CD14-positive monocyte (primary cell): ENCODE results near the gene KLC1. TPM values are rescaled to one million over a fixed set of nuclear protein-coding genes. Genes with fewer than 3 reads are reported as not detected.

Experiments
- DNase-seq, 3 donors: peaks; one replicate each; pipeline ENCODE4 v3.0.0-alpha.2; 2011 to 2022
- H2AFZ ChIP-seq: 2 replicates; pipeline ENCODE4 v1.6.0; 2012; ENCODE audit warnings: mild to moderate bottlenecking, low read depth, low read length, inconsistent platforms; ENCODE audit not compliant: insufficient read depth, poor library complexity, severe bottlenecking
- H3K27ac ChIP-seq, 2 donors: 1 replicate in 1 of 2; 2 replicates in 1 of 2; pipeline ENCODE4 v1.5.1; 2012 to 2013; ENCODE audit warnings: low read length in 2 of 2, control low read depth in 1 of 2, inconsistent platforms in 1 of 2, low read depth in 1 of 2, mild to moderate bottlenecking in 1 of 2
- H3K27me3 ChIP-seq, 2 donors: one replicate each; pipeline versions ENCODE4 v1.6.0 to v1.6.1; 2011 to 2013; ENCODE audit warnings: low read length in 2 of 2; ENCODE audit not compliant: control insufficient read depth in 2 of 2, insufficient read depth in 2 of 2
- H3K36me3 ChIP-seq, 2 donors: replicated peaks in 1 of 2; 1 replicate in 1 of 2; 2 replicates in 1 of 2; pipeline versions ENCODE4 v1.5.1 to v1.6.1; 2012 to 2013; ENCODE audit warnings: low read length in 2 of 2, control low read depth in 1 of 2, inconsistent platforms in 1 of 2, mild to moderate bottlenecking in 1 of 2; ENCODE audit not compliant: insufficient read depth in 2 of 2, control insufficient read depth in 1 of 2
- H3K4me1 ChIP-seq, 2 donors: 1 replicate in 1 of 2; 2 replicates in 1 of 2; pipeline versions ENCODE4 v1.5.1 to v1.6.1; 2012 to 2013; ENCODE audit warnings: low read length in 2 of 2, control low read depth in 1 of 2, inconsistent platforms in 1 of 2, mild to moderate bottlenecking in 1 of 2, moderate library complexity in 1 of 2; ENCODE audit not compliant: insufficient read depth in 2 of 2, control insufficient read depth in 1 of 2
- H3K4me2 ChIP-seq: replicated peaks from 2 replicates; pipeline ENCODE3; 2012; ENCODE audit warnings: low read length, moderate library complexity, mild to moderate bottlenecking; ENCODE audit not compliant: poor library complexity, severe bottlenecking; ENCODE audit errors: extremely low read depth
- H3K4me3 ChIP-seq, 3 experiments: fragments of 200-600 bp in 1 of 3; sonication (generic) in 1 of 3; replicated peaks in 1 of 3; 1 replicate in 2 of 3; 2 replicates in 1 of 3; pipeline ENCODE4 v1.5.1; 2011 to 2013; ENCODE audit warnings: low read length in 3 of 3, mild to moderate bottlenecking in 3 of 3, control low read depth in 2 of 3, low read depth in 2 of 3, inconsistent platforms in 1 of 3, moderate library complexity in 1 of 3
- H3K79me2 ChIP-seq: 2 replicates; pipeline ENCODE4 v1.6.0; 2012; ENCODE audit warnings: mild to moderate bottlenecking, control low read depth, inconsistent platforms, low read length, moderate library complexity; ENCODE audit not compliant: insufficient read depth
- H3K9ac ChIP-seq: 2 replicates; pipeline ENCODE4 v1.6.0; 2017; ENCODE audit warnings: low read length, mild to moderate bottlenecking; ENCODE audit not compliant: insufficient read depth, poor library complexity, severe bottlenecking
- H3K9me3 ChIP-seq, 2 donors: replicated peaks in 1 of 2; 1 replicate in 1 of 2; 2 replicates in 1 of 2; pipeline versions ENCODE4 v1.5.1 to v1.6.1; 2012 to 2013; ENCODE audit warnings: low read length in 2 of 2, control low read depth in 1 of 2; ENCODE audit not compliant: control insufficient read depth in 1 of 2, insufficient read depth in 1 of 2
- H4K20me1 ChIP-seq: 2 replicates; pipeline ENCODE4 v1.6.0; 2012; ENCODE audit warnings: mild to moderate bottlenecking, low read length, control low read depth, moderate library complexity; ENCODE audit not compliant: insufficient read depth
- H3K27ac Mint-ChIP-seq, 7 donors: one replicate each; pipeline ENCODE4 v1.8.0; 2020; ENCODE audit warnings: mild to moderate bottlenecking in 7 of 7, mixed read lengths in 7 of 7, moderate library complexity in 6 of 7, inconsistent platforms in 2 of 7
- H3K27me3 Mint-ChIP-seq, 3 donors: one replicate each; pipeline ENCODE4 v1.8.0; 2021 to 2022; ENCODE audit warnings: low read depth in 3 of 3, mild to moderate bottlenecking in 3 of 3, mixed read lengths in 3 of 3, moderate library complexity in 3 of 3, inconsistent platforms in 1 of 3
- H3K36me3 Mint-ChIP-seq, 2 donors: one replicate each; pipeline ENCODE4 v1.8.0; 2020; ENCODE audit warnings: mixed read lengths in 2 of 2, inconsistent platforms in 1 of 2, mild to moderate bottlenecking in 1 of 2
- H3K4me1 Mint-ChIP-seq: one replicate; pipeline ENCODE4 v1.8.0; 2020; ENCODE audit warnings: mild to moderate bottlenecking, mixed read lengths
- H3K4me3 Mint-ChIP-seq, 2 donors: one replicate each; pipeline ENCODE4 v1.8.0; 2020; ENCODE audit warnings: mild to moderate bottlenecking in 2 of 2, mixed read lengths in 2 of 2, moderate library complexity in 1 of 2
- H3K9me3 Mint-ChIP-seq, 7 donors: one replicate each; pipeline ENCODE4 v1.8.0; 2020 to 2022; ENCODE audit warnings: mixed read lengths in 7 of 7, mild to moderate bottlenecking in 6 of 7, moderate library complexity in 6 of 7, inconsistent platforms in 2 of 7
- WGBS: methylation state at CpG from one replicate; pipeline ENCODE4 v1.1.5; 2013; ENCODE audit warnings: missing lambda C conversion rate; ENCODE audit not compliant: insufficient coverage; 5-methylcytosine and 5-hydroxymethylcytosine counted together
- intact Hi-C, 2 donors: fragments of 100-400 bp; cut with micrococcal nuclease; formaldehyde crosslinking; loops; one replicate each; pipeline versions ENCODE4 v1.15.0 to v1.15.1; 2023
- polyA plus RNA-seq, 3 donors: library from polyadenylated mRNA; depleted of rRNA in 1 of 3; unstranded in 2 of 3; stranded (reverse) in 1 of 3; fragments of 300-500 nt in 2 of 3; fragments of >200 nt in 1 of 3; fragmentation: Illumina TruSeq in 2 of 3; gene quantifications; 1 replicate in 2 of 3; 2 replicates in 1 of 3; pipeline ENCODE4 v1.2.3, GENCODE V29; 2012 to 2021
- TF ChIP-seq, protein P1 (sequence below): fragments of 200-600 bp; IDR thresholded peaks from one replicate; pipeline ENCODE4 v1.8.0; 2022; ENCODE audit warnings: antibody characterized with exemption, mild to moderate bottlenecking

Gene KLC1
- polyA plus RNA-seq, 3 donors: 41.5 to 108 (median 46.6) TPM

DNA sequence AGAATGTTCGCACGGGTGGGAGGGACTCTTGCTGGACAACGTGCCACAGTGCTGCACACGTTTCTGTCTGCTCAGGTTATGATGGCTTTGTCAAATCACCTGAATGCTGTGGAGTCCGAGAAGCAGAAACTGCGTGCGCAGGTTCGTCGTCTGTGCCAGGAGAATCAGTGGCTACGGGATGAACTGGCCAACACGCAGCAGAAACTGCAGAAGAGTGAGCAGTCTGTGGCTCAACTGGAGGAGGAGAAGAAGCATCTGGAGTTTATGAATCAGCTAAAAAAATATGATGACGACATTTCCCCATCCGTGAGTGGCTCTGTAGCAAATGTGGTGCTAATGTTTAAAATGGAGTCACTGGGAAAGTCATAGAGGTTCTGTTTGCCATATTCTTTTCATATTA lies 28.5 kb downstream of the KLC1 start:
- H3K27ac Mint-ChIP-seq: peak overlapping the region in 6 of 7 donors; percentile 2 to 75 (median 42)
- TF ChIP-seq, protein P1, sequence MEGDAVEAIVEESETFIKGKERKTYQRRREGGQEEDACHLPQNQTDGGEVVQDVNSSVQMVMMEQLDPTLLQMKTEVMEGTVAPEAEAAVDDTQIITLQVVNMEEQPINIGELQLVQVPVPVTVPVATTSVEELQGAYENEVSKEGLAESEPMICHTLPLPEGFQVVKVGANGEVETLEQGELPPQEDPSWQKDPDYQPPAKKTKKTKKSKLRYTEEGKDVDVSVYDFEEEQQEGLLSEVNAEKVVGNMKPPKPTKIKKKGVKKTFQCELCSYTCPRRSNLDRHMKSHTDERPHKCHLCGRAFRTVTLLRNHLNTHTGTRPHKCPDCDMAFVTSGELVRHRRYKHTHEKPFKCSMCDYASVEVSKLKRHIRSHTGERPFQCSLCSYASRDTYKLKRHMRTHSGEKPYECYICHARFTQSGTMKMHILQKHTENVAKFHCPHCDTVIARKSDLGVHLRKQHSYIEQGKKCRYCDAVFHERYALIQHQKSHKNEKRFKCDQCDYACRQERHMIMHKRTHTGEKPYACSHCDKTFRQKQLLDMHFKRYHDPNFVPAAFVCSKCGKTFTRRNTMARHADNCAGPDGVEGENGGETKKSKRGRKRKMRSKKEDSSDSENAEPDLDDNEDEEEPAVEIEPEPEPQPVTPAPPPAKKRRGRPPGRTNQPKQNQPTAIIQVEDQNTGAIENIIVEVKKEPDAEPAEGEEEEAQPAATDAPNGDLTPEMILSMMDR: no peak
- H2AFZ ChIP-seq: no peak overlapping the region
- peaks cover 64 to 94% of the 10 kb centered on the region in 2 donors for H3K36me3 ChIP-seq
- peaks cover 49% of the 10 kb centered on the region for H3K79me2 ChIP-seq
- H3K4me3 ChIP-seq: no peak overlapping the region
- H3K4me3 Mint-ChIP-seq: no peak overlapping the region
- H3K27me3 ChIP-seq: no peaks in the 10 kb centered on the region
- peaks cover 89% of the 10 kb centered on the region for H4K20me1 ChIP-seq
- no peaks in the 10 kb centered on the region for H3K9me3 ChIP-seq
- no peak overlapping the region for H3K9ac ChIP-seq
- peaks cover 25 to 27% of the 10 kb centered on the region in 2 donors for H3K4me1 ChIP-seq
- H3K27ac ChIP-seq: peak overlapping the region in 1 of 2 donors; percentile 68
- no peaks in the 10 kb centered on the region for H3K9me3 Mint-ChIP-seq
- WGBS: 92% methylated on average over 11 of the region's 13 CpGs
- H3K4me1 Mint-ChIP-seq: peaks cover 30% of the 10 kb centered on the region
- intact Hi-C loops: no loop called here
- no peaks in the 10 kb centered on the region for H3K27me3 Mint-ChIP-seq
- H3K36me3 Mint-ChIP-seq: peaks cover 63 to 82% of the 10 kb centered on the region in 2 donors
- no peak overlapping the region for H3K4me2 ChIP-seq
- peak in 2 of 3 donors; percentile 10 to 24 for DNase-seq

DNA sequence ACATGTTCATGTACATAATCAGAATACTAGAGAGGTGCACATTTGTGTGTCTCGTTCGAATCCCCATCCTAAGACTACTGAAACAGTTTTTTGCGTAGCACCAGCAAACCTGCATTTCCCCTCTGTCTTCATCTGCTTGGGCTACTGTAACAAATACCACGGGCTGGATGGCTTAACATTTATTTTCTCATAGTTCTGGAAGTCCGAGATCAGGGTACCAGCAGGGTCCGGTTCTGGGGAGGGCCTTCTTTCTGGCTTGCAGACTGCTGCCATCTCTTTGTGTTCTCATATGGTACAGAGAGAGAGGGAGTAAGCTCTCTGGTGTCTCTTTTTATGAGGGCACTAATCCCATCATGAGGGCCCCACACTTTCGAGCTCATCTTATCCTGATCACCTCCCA lies 30.6 kb downstream of the KLC1 start:
- intact Hi-C loops: no loop called here
- no peaks in the 10 kb centered on the region for H3K27me3 ChIP-seq
- H3K36me3 Mint-ChIP-seq: peaks cover 63 to 92% of the 10 kb centered on the region in 2 donors
- peaks cover 72 to 94% of the 10 kb centered on the region in 2 donors for H3K36me3 ChIP-seq
- H3K9me3 ChIP-seq: no peaks in the 10 kb centered on the region
- no peak overlapping the region for H3K27ac Mint-ChIP-seq
- H2AFZ ChIP-seq: no peak overlapping the region
- 92% methylated on average over 6 of the region's 7 CpGs for WGBS
- no peak overlapping the region for H3K9ac ChIP-seq
- TF ChIP-seq, protein P1: no peak
- no peak for DNase-seq
- H3K4me3 Mint-ChIP-seq: no peak overlapping the region
- peaks cover 30% of the 10 kb centered on the region for H3K4me1 Mint-ChIP-seq
- H4K20me1 ChIP-seq: peaks cover 86% of the 10 kb centered on the region
- H3K9me3 Mint-ChIP-seq: no peaks in the 10 kb centered on the region
- H3K79me2 ChIP-seq: peaks cover 32% of the 10 kb centered on the region
- H3K4me3 ChIP-seq: no peak overlapping the region
- no peak overlapping the region for H3K4me2 ChIP-seq
- H3K4me1 ChIP-seq: peaks cover 25 to 27% of the 10 kb centered on the region in 2 donors
- H3K27ac ChIP-seq: no peak overlapping the region
- no peaks in the 10 kb centered on the region for H3K27me3 Mint-ChIP-seq
